Natural killer cell treated with Interleukin-12 subunit alpha and Interleukin-12 subunit beta and Interleukin-15 and Interleukin-18, amount 100 ng/mL, for 72 hours (primary cell): ENCODE data around the gene TEX22. TPM values are rescaled to one million over a fixed set of nuclear protein-coding genes. Genes with fewer than 3 reads are reported as not detected.
A peak's percentile ranks its signal among the peaks of the same experiment; 100 is the strongest.

Experiments
- ATAC-seq, 2 donors: fragments of 150-1000 bp; cut with Tn5 transposase in 1 of 2; sonication (Bioruptor Pico), chemical (Tn5 transposase) in 1 of 2; 2 replicates each; pipeline ENCODE4 v1.10.0; 2021
- DNase-seq: peaks from one replicate; pipeline ENCODE4 v3.0.0; 2022; ENCODE audit warnings: low spot score
- H3K27ac Mint-ChIP-seq, 2 donors: 1 replicate in 1 of 2; 2 replicates in 1 of 2; pipeline ENCODE4 v1.8.0; 2022; ENCODE audit warnings: mixed read lengths in 2 of 2, mild to moderate bottlenecking in 1 of 2, moderate library complexity in 1 of 2
- H3K27me3 Mint-ChIP-seq, 2 donors: 1 replicate in 1 of 2; 2 replicates in 1 of 2; pipeline ENCODE4 v1.8.0; 2022; ENCODE audit warnings: mixed read lengths in 2 of 2
- H3K36me3 Mint-ChIP-seq: one replicate; pipeline ENCODE4 v1.8.0; 2022; ENCODE audit warnings: mixed read lengths
- H3K4me1 Mint-ChIP-seq, 2 donors: 1 replicate in 1 of 2; 2 replicates in 1 of 2; pipeline ENCODE4 v1.8.0; 2022; ENCODE audit warnings: low read depth in 2 of 2, mixed read lengths in 2 of 2, mild to moderate bottlenecking in 1 of 2
- H3K4me3 Mint-ChIP-seq: one replicate; pipeline ENCODE4 v1.8.0; 2022; ENCODE audit warnings: mixed read lengths
- H3K9me3 Mint-ChIP-seq: 2 replicates; pipeline ENCODE4 v1.8.0; 2022; ENCODE audit warnings: mixed read lengths
- total RNA-seq, 2 donors: library from RNA; stranded (reverse); gene quantifications; one replicate each; pipeline ENCODE4 v1.2.3, GENCODE V29; 2022

Gene TEX22
- total RNA-seq, 2 donors from 2014 or later = 2.7 to 3.7 TPM

- Mint-ChIP-seq H3K4me3 (no peak overlapping the region), H3K9me3 (no peaks in the 10 kb centered on the region), H3K27ac (no peak overlapping the region), H3K27me3 (no peaks in the 10 kb centered on the region), H3K4me1 (peaks cover 21% of the 10 kb centered on the region in 2 donors), H3K36me3 (no peaks in the 10 kb centered on the region)
- DNase-seq (no peak), ATAC-seq (no peak)
Measured at GRCh38 chr14:105431256-105431655, 32.9 kb downstream of the TEX22 start.

GRCh38 chr14:105432657-105433056 lies 34.3 kb downstream of the TEX22 start:
- ATAC-seq (no peak), DNase-seq (no peak)
- Mint-ChIP-seq H3K27me3 (no peaks in the 10 kb centered on the region), H3K9me3 (no peaks in the 10 kb centered on the region), H3K4me1 (peaks cover 15 to 18% of the 10 kb centered on the region in 2 donors), H3K4me3 (no peak overlapping the region), H3K36me3 (no peaks in the 10 kb centered on the region), H3K27ac (no peak overlapping the region)

- H3K4me1 Mint-ChIP-seq = peaks cover 12 to 16% of the 10 kb centered on the region in 2 donors
- H3K36me3 Mint-ChIP-seq = no peaks in the 10 kb centered on the region
- peak in 1 of 2 donors; percentile 50 for ATAC-seq
- H3K27ac Mint-ChIP-seq = no peak overlapping the region
- no peak for DNase-seq
- no peak overlapping the region for H3K4me3 Mint-ChIP-seq
- H3K27me3 Mint-ChIP-seq = no peaks in the 10 kb centered on the region
- no peaks in the 10 kb centered on the region for H3K9me3 Mint-ChIP-seq
Measured at GRCh38 chr14:105433161-105433605, 34.8 kb downstream of the TEX22 start.

- DNase-seq (no peak), ATAC-seq (no peak)
- no peak overlapping the region for H3K27ac Mint-ChIP-seq
- no peaks in the 10 kb centered on the region for H3K9me3 Mint-ChIP-seq
- no peak overlapping the region for H3K4me3 Mint-ChIP-seq
- no peaks in the 10 kb centered on the region for H3K36me3 Mint-ChIP-seq
- H3K4me1 Mint-ChIP-seq = peaks cover 8 to 14% of the 10 kb centered on the region in 2 donors
- no peaks in the 10 kb centered on the region for H3K27me3 Mint-ChIP-seq
Measured at GRCh38 chr14:105436402-105436801, 38.1 kb downstream of the TEX22 start.

- Mint-ChIP-seq H3K27ac (no peak overlapping the region), H3K9me3 (no peaks in the 10 kb centered on the region)
Measured at GRCh38 chr14:105436891-105437722, 38.8 kb downstream of the TEX22 start.

GRCh38 chr14:105437723-105438500 lies 39.6 kb downstream of the TEX22 start:
- H3K9me3 Mint-ChIP-seq = no peaks in the 10 kb centered on the region
- ATAC-seq = no peak
- H3K27ac Mint-ChIP-seq = no peak overlapping the region
- peaks cover 11 to 18% of the 10 kb centered on the region in 2 donors for H3K4me1 Mint-ChIP-seq
- no peak overlapping the region for H3K4me3 Mint-ChIP-seq
- DNase-seq = no peak
- no peaks in the 10 kb centered on the region for H3K27me3 Mint-ChIP-seq
- H3K36me3 Mint-ChIP-seq = no peaks in the 10 kb centered on the region

More at GRCh38 chr14:105436891-105437722, 38.8 kb downstream of the TEX22 start:
- ATAC-seq = no peak
- no peaks in the 10 kb centered on the region for H3K36me3 Mint-ChIP-seq
- no peak overlapping the region for H3K4me3 Mint-ChIP-seq
- DNase-seq = no peak
- peaks cover 11 to 18% of the 10 kb centered on the region in 2 donors for H3K4me1 Mint-ChIP-seq
- no peaks in the 10 kb centered on the region for H3K27me3 Mint-ChIP-seq

- H3K4me1 Mint-ChIP-seq = peaks cover 11 to 18% of the 10 kb centered on the region in 2 donors
- H3K4me3 Mint-ChIP-seq = no peak overlapping the region
- H3K27ac Mint-ChIP-seq = no peak overlapping the region
- H3K36me3 Mint-ChIP-seq = no peaks in the 10 kb centered on the region
- ATAC-seq (peak in 1 of 2 donors; percentile 31), DNase-seq (no peak)
- no peaks in the 10 kb centered on the region for H3K27me3 Mint-ChIP-seq
- no peaks in the 10 kb centered on the region for H3K9me3 Mint-ChIP-seq
Measured at GRCh38 chr14:105439179-105439578, 40.8 kb downstream of the TEX22 start.

GRCh38 chr14:105439710-105440553 lies 41.6 kb downstream of the TEX22 start:
- Mint-ChIP-seq H3K27me3 (no peaks in the 10 kb centered on the region), H3K36me3 (no peaks in the 10 kb centered on the region), H3K27ac (no peak overlapping the region)

GRCh38 chr14:105440554-105440900 lies 42.2 kb downstream of the TEX22 start:
- H3K27ac Mint-ChIP-seq = no peak overlapping the region
- ATAC-seq (no peak), DNase-seq (no peak)
- H3K4me1 Mint-ChIP-seq = peaks cover 6 to 18% of the 10 kb centered on the region in 2 donors
- no peaks in the 10 kb centered on the region for H3K9me3 Mint-ChIP-seq
- H3K4me3 Mint-ChIP-seq = no peak overlapping the region
- no peaks in the 10 kb centered on the region for H3K27me3 Mint-ChIP-seq
- no peaks in the 10 kb centered on the region for H3K36me3 Mint-ChIP-seq

More at GRCh38 chr14:105439710-105440553, 41.6 kb downstream of the TEX22 start:
- H3K4me1 Mint-ChIP-seq = peaks cover 10 to 18% of the 10 kb centered on the region in 2 donors
- no peak overlapping the region for H3K4me3 Mint-ChIP-seq
- no peaks in the 10 kb centered on the region for H3K9me3 Mint-ChIP-seq
- ATAC-seq = no peak
- no peak for DNase-seq

GRCh38 chr14:105440992-105441391 lies 42.7 kb downstream of the TEX22 start:
- no peak overlapping the region for H3K4me3 Mint-ChIP-seq
- no peak overlapping the region for H3K27ac Mint-ChIP-seq
- no peaks in the 10 kb centered on the region for H3K36me3 Mint-ChIP-seq
- no peak for ATAC-seq
- H3K27me3 Mint-ChIP-seq = no peaks in the 10 kb centered on the region
- DNase-seq = no peak
- H3K4me1 Mint-ChIP-seq = peaks cover 3 to 13% of the 10 kb centered on the region in 2 donors
- no peaks in the 10 kb centered on the region for H3K9me3 Mint-ChIP-seq

GRCh38 chr14:105442125-105442524 lies 43.8 kb downstream of the TEX22 start:
- H3K27me3 Mint-ChIP-seq = no peaks in the 10 kb centered on the region
- no peak overlapping the region for H3K27ac Mint-ChIP-seq
- DNase-seq = no peak
- no peaks in the 10 kb centered on the region for H3K36me3 Mint-ChIP-seq
- H3K9me3 Mint-ChIP-seq = no peaks in the 10 kb centered on the region
- peaks cover 3 to 5% of the 10 kb centered on the region in 2 donors for H3K4me1 Mint-ChIP-seq
- no peak for ATAC-seq
- H3K4me3 Mint-ChIP-seq = no peak overlapping the region

- no peaks in the 10 kb centered on the region for H3K27me3 Mint-ChIP-seq
- DNase-seq (no peak), ATAC-seq (no peak)
- no peak overlapping the region for H3K27ac Mint-ChIP-seq
- no peaks in the 10 kb centered on the region for H3K36me3 Mint-ChIP-seq
- H3K4me3 Mint-ChIP-seq = no peak overlapping the region
- H3K4me1 Mint-ChIP-seq = peaks cover 5% of the 10 kb centered on the region in 2 donors
- no peaks in the 10 kb centered on the region for H3K9me3 Mint-ChIP-seq
Measured at GRCh38 chr14:105442834-105443233, 44.5 kb downstream of the TEX22 start.

GRCh38 chr14:105444859-105445258 lies 46.5 kb downstream of the TEX22 start:
- DNase-seq (no peak), ATAC-seq (no peak)
- Mint-ChIP-seq H3K27me3 (no peaks in the 10 kb centered on the region), H3K27ac (no peak overlapping the region), H3K9me3 (no peaks in the 10 kb centered on the region), H3K36me3 (no peaks in the 10 kb centered on the region), H3K4me1 (peaks cover 5% of the 10 kb centered on the region in 2 donors), H3K4me3 (no peak overlapping the region)
